Muscle layer of colon (tissue), 2 donors: Measurements from ENCODE around the gene TIMM13.
"Not testable (repeated sequence)": the region's sequence is repeated elsewhere in the genome, so short reads cannot be mapped to it uniquely, and the experiment has no call there.

Experiments
- H3K27ac ChIP-seq: one replicate; pipeline ENCODE4 v1.7.0; 2013; ENCODE audit warnings: low read depth, mild to moderate bottlenecking, low read length, moderate library complexity
- H3K27me3 ChIP-seq, 2 donors: one replicate each; pipeline ENCODE4 v1.7.0; 2013; ENCODE audit warnings: low read length in 2 of 2, mild to moderate bottlenecking in 2 of 2; ENCODE audit not compliant: insufficient read depth in 2 of 2, control insufficient read depth in 1 of 2
- H3K36me3 ChIP-seq: one replicate; pipeline ENCODE4 v1.7.0; 2013; ENCODE audit warnings: mild to moderate bottlenecking, low read length; ENCODE audit not compliant: insufficient read depth
- H3K4me1 ChIP-seq: one replicate; pipeline ENCODE4 v1.7.0; 2013; ENCODE audit warnings: mild to moderate bottlenecking, low read length; ENCODE audit not compliant: insufficient read depth
- H3K4me3 ChIP-seq, 2 donors: one replicate each; pipeline ENCODE4 v1.7.0; 2013; ENCODE audit warnings: low read length in 2 of 2, low read depth in 1 of 2, mild to moderate bottlenecking in 1 of 2, moderate library complexity in 1 of 2
- H3K9ac ChIP-seq: one replicate; pipeline ENCODE4 v1.7.0; 2013; ENCODE audit warnings: low read length
- H3K9me3 ChIP-seq: one replicate; pipeline ENCODE4 v1.7.0; 2013; ENCODE audit warnings: mild to moderate bottlenecking, low read length
- donor health status: abdominal sarcoma.
- donor health status: Adenocarcinoma of cecum.

Gene TIMM13

GRCh38 chr19:2399582-2399981, 27.8 kb downstream of the TIMM13 start:
- no peaks in the 10 kb centered on the region for H3K36me3 ChIP-seq
- no peaks in the 10 kb centered on the region for H3K4me1 ChIP-seq
- H3K27ac ChIP-seq, result no peak overlapping the region
- no peaks in the 10 kb centered on the region for H3K27me3 ChIP-seq
- no peaks in the 10 kb centered on the region for H3K9me3 ChIP-seq
- H3K9ac ChIP-seq, result no peak overlapping the region
- H3K4me3 ChIP-seq, result no peak overlapping the region

GRCh38 chr19:2398735-2399305, 28.6 kb downstream of the TIMM13 start:
- Histone ChIP-seq H3K9ac (no peak overlapping the region), H3K9me3 (no peaks in the 10 kb centered on the region), H3K27ac (no peak overlapping the region), H3K27me3 (no peaks in the 10 kb centered on the region), H3K4me3 (no peak overlapping the region), H3K4me1 (no peaks in the 10 kb centered on the region), H3K36me3 (no peaks in the 10 kb centered on the region)

GRCh38 chr19:2397173-2397572, 30.2 kb downstream of the TIMM13 start:
- not testable (repeated sequence) for H3K9ac ChIP-seq, H3K9me3 ChIP-seq

GRCh38 chr19:2395293-2395829, 32.0 kb downstream of the TIMM13 start:
- H3K4me3 ChIP-seq, H3K4me1 ChIP-seq, H3K27me3 ChIP-seq, H3K9me3 ChIP-seq, H3K9ac ChIP-seq, H3K27ac ChIP-seq, H3K36me3 ChIP-seq: not testable (repeated sequence)

More at GRCh38 chr19:2397173-2397572, 30.2 kb downstream of the TIMM13 start:
- not testable (repeated sequence) for H3K4me1 ChIP-seq, H3K27ac ChIP-seq, H3K36me3 ChIP-seq, H3K4me3 ChIP-seq, H3K27me3 ChIP-seq

GRCh38 chr19:2394442-2395292, 32.7 kb downstream of the TIMM13 start:
- Histone ChIP-seq H3K36me3 (no peaks in the 10 kb centered on the region), H3K4me3 (no peak overlapping the region), H3K9me3 (no peaks in the 10 kb centered on the region), H3K9ac (no peak overlapping the region), H3K27ac (no peak overlapping the region), H3K27me3 (no peaks in the 10 kb centered on the region), H3K4me1 (no peaks in the 10 kb centered on the region)

GRCh38 chr19:2394054-2394441, 33.3 kb downstream of the TIMM13 start:
- Histone ChIP-seq H3K27me3 (no peaks in the 10 kb centered on the region), H3K4me3 (no peak overlapping the region), H3K9ac (no peak overlapping the region), H3K4me1 (no peaks in the 10 kb centered on the region), H3K36me3 (no peaks in the 10 kb centered on the region), H3K9me3 (no peaks in the 10 kb centered on the region), H3K27ac (no peak overlapping the region)

GRCh38 chr19:2392899-2393298, 34.5 kb downstream of the TIMM13 start:
- H3K27ac ChIP-seq, H3K36me3 ChIP-seq, H3K4me3 ChIP-seq, H3K9ac ChIP-seq, H3K9me3 ChIP-seq, H3K4me1 ChIP-seq, H3K27me3 ChIP-seq: not testable (repeated sequence)

GRCh38 chr19:2392366-2392765, 35.0 kb downstream of the TIMM13 start:
- Histone ChIP-seq H3K9ac (no peak overlapping the region), H3K27me3 (no peaks in the 10 kb centered on the region), H3K9me3 (no peaks in the 10 kb centered on the region), H3K4me3 (no peak overlapping the region), H3K36me3 (no peaks in the 10 kb centered on the region), H3K27ac (no peak overlapping the region), H3K4me1 (no peaks in the 10 kb centered on the region)

GRCh38 chr19:2391118-2391725, 36.2 kb downstream of the TIMM13 start:
- no peak overlapping the region for H3K27ac ChIP-seq
- H3K9me3 ChIP-seq, result no peaks in the 10 kb centered on the region
- H3K36me3 ChIP-seq, result no peaks in the 10 kb centered on the region
- H3K9ac ChIP-seq, result no peak overlapping the region
- H3K4me3 ChIP-seq, result no peak overlapping the region
- H3K27me3 ChIP-seq, result no peaks in the 10 kb centered on the region
- H3K4me1 ChIP-seq, result no peaks in the 10 kb centered on the region

- Histone ChIP-seq H3K4me3 (no peak overlapping the region), H3K36me3 (no peaks in the 10 kb centered on the region), H3K27me3 (no peaks in the 10 kb centered on the region), H3K9me3 (no peaks in the 10 kb centered on the region), H3K27ac (no peak overlapping the region), H3K9ac (no peak overlapping the region), H3K4me1 (no peaks in the 10 kb centered on the region)
Observed at GRCh38 chr19:2389594-2389993, 37.8 kb downstream of the TIMM13 start.

- H3K36me3 ChIP-seq, result no peaks in the 10 kb centered on the region
- no peak overlapping the region for H3K27ac ChIP-seq
- H3K4me3 ChIP-seq, result no peak overlapping the region
- no peak overlapping the region for H3K9ac ChIP-seq
- no peaks in the 10 kb centered on the region for H3K9me3 ChIP-seq
- no peaks in the 10 kb centered on the region for H3K4me1 ChIP-seq
- H3K27me3 ChIP-seq, result peaks cover 0 to 5% of the 10 kb centered on the region in 2 donors
Observed at GRCh38 chr19:2387367-2388288, 39.8 kb downstream of the TIMM13 start.
